Frontal cortex (tissue), 4 donors: ENCODE measurements around the gene EPAS1. TPM values are rescaled to one million over a fixed set of nuclear protein-coding genes. Genes with fewer than 3 reads are reported as not detected.
"Not testable (repeated sequence)": the region's sequence is repeated elsewhere in the genome, so short reads cannot be mapped to it uniquely, and the experiment has no call there.

Source experiments
- DNase-seq, 2 donors: peaks; one replicate each; pipeline ENCODE4 v3.0.0; 2012; ENCODE audit warnings: low spot score in 2 of 2
- FAIRE-seq: peaks from 2 replicates; lab custom pipeline; 2012; peaks lifted over from hg19 to GRCh38; lab: Jason Lieb, UNC
- total RNA-seq: library from RNA; depleted of rRNA; stranded (reverse); fragments of >200 nt; gene quantifications from one replicate; pipeline ENCODE4 v1.2.3, GENCODE V29; 2014
- donor health status: control.
- donor health status: control.
- donor health status: control.

Gene EPAS1
- total RNA-seq, 1 donor from 2014 or later, result 3.7 TPM

DNA sequence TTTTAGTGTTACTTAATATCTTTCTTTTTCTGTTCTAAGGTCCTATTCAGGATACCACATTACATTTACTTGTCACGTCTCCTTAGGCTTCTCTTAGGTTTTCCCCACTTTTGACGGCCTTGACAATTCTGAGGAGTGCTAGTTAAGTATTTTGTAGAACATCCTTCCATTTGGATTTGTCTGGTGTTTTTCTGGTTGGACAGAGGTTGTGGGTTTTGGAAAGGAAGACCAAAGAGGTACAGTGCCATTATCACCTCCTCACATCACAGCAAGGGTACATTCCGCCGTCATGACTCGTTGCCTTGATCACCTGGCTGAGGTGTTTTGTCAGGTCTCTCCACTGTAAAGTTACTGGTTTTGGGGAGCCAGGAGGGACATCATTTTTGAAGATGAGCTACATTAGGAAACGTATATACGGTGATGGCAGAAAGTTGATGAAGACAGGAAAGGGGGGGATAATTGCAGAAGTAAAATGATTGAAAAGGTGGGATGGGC lies 93.7 kb downstream of the EPAS1 start:
- FAIRE-seq, result no peak
- DNase-seq, result no peak

DNA sequence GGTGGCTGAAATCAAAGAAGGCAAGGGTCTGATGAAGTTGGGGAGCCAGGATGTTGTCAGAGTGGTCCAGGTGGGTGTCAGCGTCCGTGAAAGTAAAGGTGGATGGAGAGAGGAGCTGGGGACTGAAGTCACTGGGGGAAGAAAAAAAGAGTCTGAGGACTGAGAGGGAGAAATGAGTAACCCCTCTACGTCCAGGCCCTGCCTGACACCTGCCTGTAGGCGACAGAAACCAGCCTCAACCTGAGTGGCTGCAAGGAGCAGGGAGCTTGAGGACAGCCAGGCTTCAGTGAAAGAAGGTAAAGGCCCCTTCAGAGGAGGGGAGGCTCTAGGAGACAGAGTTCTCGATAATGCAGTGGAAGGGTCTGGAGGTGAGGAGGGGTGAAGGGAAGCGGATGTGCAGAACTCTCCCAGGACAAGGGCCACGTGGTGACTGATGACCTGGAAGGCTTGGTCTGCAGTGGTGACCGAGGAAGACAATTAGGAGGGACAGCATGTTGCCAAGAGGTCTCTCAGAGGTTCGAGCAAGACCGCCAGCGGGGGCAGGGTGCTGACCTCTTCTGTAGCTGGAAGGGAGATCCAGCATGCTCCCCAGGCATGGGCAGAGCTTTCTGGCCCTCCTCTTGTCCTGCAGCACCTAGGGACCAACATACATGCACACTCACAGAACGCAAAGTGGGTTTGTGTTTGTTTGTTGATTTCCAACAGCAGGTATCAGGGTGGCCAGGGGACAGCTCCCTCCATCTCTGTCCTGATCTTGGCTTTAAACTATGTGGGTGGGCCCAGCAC lies 95.5 kb downstream of the EPAS1 start:
- no peak for DNase-seq
- FAIRE-seq, result no peak

DNA sequence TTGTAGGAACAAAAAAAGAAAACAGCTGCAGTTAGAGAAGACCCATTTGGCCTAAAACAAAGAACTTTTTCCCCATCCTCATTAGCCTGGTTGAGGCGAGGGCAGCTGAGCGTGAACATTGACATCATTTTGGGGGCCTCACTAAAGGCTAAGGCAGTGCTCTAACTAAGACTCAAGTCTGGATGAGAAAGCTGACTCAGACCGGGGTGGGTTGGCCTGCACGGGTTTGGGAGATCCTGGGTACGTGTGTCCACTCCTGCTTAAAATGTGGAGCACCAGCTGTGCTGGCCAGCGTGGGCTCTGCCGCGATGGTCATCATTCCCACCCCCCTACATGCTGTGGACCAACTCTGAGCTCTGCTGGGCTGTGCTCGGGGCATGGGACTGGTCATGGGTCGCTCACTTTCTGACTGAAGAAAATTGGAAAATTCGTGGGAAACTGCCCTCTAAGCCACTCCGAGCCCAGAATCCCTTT lies 96.2 kb downstream of the EPAS1 start:
- FAIRE-seq (no peak), DNase-seq (no peak)

DNA sequence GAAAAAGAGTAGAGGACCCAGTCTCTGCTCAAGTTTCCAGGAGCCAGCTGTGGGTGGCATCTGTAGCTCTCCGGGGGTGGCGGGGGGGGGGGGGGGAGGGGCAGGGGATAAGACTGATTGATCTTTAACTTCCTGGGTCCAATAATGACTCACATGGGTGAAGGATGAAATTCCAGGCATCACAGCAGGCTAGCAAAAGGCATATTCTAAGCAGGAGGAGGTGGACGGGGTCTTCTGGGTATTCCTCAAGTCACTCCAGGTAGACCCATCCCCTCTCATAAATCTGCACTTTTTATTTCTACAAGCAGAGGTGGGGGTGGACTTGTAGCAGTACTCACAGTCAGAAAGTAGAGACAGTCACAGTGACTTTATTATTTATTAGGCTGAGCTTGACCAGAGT lies 96.7 kb downstream of the EPAS1 start:
- DNase-seq (no peak), FAIRE-seq (no peak)

DNA sequence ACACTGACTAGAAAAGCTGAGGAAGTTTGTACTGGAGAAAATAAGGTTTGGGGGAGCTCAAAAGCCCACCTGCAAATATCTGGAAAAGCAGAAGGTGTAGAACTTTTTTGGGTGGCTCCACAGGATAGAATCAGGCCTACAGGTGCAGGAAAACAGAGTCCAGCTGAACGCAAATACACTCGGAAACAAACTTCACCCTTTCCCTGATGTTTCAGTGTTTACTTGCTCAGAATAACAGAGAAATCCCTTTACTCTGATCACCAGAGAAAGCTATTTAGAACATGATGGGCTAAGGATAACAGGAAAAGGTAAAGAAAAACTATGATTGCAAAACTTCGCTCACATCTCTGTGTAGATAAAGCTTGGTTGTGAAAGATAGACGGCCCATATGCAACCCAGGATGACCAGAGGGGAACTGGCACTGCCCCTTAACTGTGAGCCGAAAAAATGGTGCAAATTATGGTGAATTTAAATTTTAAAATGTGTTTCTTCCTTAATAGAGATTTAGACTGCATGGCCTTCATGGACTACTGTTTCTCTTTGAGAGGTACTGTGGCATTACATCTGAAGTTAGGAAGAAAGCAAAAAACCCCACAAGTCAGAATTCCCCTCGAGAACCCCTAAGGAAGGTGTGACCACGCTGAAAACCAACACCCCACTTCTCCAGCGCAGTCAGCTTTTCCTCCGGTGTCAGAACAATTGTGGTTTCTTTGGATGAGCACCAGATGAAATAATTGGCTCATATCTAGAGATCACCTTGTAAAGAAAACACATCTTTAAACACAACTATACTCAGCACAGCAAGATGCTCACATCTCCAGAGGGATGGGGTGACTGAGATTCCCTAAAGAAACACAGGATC lies 97.7 kb downstream of the EPAS1 start:
- DNase-seq (no peak), FAIRE-seq (no peak)

DNA sequence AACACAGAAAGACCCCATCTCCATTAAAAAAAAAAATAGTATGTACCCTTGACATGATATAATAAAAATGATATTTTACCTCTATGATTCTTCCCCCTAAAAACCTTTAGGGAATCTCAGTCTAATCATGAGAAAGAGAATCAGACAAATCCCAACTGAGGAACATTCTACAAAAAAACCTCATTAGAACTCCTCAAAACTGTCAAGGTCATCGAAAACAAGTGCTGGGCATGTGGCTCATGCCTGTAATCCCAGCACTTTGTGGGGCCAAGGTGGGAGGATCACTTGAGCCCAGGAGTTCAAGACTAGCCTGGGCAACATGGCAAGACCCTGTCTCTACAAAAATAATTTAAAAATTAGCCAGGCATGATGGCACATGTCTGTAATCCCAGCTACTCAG lies 98.5 kb downstream of the EPAS1 start:
- not testable (repeated sequence) for FAIRE-seq

DNA sequence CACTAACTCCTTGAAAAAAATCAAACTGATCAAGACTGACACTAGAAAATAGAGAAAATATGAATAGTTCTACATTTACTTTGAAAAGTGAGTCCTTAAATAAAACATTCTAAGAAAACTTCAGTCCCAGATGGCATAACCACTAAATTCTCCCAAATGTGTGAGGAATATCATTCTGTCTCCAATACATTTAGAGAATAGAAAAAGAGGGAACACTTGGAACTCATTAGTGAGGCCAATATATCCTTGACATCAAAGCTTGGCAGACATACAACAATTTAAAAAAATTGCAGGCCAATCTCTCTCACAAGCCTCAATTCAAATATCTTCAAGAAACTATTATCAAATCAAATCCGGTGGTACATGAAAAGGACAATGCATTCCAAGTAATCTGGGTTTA lies 102.8 kb downstream of the EPAS1 start:
- no peak for DNase-seq
- no peak for FAIRE-seq

More for the DNA sequence above, 98.5 kb downstream of the EPAS1 start:
- DNase-seq, result not testable (repeated sequence)

DNA sequence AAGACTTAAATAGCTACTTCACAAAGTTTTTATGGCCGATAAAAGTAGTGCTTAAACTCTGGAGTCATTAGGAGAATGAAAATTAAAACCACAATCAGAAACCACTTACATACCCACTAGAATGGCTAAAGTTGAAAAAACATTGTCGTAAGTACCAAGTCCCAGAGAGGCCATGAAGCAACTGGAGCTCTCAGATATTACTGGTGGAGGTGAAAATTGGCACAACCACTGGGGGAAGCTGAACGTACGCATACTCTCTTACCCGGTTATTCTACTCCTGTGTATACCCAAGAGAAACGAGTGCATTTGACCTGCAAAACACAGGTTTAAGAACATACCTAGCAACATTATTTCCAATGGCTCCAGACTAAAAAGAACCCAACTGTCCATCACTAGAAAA lies 105.7 kb downstream of the EPAS1 start:
- FAIRE-seq, result no peak
- DNase-seq, result no peak

DNA sequence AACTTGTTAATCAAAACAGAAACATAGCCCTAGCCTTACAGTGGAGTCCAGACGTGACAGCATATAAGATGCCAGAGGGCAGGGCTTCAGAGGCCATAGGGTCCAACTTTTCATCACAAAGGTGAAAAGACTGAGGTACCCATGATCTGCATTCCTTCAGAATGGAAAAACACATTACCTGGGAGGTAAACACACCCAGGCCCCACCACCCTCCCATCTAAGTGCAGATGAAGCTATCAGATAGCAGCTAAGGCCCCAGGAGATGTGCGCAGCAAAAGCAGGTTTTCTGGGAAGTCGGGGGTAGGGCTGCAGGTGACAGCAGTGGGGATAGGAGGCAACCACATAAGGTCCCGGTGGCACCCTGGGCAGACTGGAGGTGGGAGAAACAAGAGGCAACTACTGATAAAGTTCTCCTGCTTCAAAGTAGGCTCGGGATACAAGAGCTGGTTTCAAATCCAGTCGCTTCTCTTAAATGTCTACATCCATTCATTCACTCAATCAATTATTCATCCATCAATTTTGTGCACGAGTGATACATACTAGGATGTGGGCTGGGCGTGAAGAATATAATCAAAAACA lies 107.1 kb downstream of the EPAS1 start:
- DNase-seq (no peak), FAIRE-seq (no peak)

DNA sequence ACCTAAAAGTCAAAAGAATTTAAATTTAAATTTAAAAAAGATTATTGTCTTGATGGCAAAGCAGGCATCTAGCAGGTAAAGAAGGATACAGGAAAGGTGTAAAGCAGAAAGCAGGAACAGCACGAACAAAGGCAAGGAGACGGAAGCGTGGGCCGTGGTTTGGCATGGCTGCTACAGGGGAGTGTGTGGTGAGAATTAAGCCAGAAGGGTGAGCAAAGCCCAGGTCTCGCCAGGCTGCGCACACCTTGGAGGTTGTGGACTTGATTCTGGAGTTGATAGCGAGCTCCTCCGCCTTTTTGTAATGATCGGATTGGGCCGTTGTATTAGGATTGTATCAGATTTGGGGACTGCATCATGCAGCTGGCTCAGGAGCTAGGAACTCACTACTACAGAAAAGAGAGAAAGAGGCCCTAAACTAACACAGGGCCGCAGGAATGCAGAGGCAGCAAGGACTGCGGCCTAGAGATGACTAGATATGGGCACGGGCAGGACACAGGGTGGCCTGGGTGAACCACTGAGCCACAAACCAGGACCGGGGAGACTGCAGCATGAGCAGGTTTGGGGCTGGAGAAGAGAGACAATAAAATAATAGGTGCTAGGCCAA lies 110.7 kb downstream of the EPAS1 start:
- DNase-seq (no peak), FAIRE-seq (no peak)

DNA sequence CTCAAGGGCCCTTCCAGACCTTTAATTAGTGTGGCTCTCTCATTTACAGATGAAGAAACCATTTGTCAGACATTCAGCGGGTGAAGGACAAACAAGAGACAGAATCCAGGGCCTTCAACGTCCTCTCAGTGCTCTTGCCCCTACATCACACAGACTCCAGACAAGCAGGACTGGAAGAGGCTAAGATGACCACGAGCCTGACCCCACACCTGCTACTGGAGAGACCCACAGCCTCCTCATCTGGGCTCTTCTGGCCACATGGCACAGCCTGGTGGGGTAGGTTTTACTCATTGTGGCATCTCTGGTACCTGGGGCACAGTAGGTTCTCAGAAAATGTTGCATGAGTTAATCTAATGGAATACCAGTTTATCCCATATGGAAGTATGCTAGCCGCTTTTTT lies 112.5 kb downstream of the EPAS1 start:
- DNase-seq (no peak), FAIRE-seq (no peak)

DNA sequence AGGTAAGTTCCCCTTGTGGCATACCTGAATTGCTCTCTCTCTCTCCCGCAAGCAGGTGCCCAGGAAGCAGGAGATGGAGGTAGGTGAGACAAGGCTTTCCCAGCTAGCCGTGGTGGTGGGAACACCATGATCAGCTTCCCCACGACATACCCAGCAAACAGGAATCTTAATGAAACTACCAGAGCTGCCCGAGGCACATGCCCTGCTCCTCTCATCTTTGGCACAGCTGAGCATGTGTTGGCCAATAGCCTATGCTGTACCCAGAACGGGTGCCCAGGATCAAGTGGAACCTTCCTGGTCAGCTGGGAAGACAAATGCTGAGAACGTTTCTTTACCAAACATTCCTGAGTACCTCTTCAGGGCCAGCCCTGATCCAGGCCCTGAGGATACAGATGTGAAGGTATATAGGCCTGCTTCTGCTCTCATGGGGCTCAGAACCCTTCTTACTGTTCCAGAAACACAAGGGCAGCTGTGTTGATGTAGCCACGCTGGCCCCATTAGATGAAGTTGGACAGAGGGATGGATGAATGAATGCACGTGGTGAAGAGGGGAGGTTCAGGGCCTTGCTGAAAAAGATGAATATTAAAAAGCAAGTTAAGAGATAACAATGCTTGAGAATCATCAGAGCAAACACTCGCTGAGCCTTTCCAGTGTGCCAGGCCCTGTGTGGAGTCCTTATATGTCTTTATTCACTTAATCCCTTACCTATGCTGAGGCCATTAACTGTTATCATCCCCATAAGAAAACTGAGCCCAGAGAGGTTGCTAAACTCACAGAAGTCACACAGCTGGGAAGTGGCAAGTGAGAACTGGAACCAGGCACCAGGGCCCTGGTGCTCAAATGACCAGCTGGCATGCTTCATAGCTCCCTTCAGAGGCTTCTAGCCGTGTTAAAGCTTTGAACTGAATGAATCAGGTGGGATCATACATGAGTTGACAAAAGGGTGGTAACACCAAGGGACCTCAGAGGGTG lies 113.4 kb downstream of the EPAS1 start:
- FAIRE-seq (no peak), DNase-seq (no peak)

DNA sequence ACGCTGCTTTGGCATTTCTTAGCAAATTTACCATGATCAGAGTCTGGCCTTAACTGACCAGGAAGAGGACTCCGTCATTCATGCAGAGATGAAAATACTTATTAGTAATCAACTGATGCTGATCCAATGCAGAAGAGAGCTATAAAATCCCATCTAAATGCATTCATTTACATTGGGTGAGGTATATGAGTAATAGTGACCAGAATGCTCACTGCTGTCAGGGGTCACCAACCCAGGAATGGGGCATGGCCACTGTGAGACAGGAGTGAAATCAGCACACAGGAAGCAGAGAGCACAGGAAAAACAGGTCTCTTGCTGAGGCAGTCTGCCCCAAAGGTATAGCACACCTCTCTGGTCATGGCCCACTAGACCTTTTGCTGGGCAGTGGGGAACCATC lies 114.0 kb downstream of the EPAS1 start:
- FAIRE-seq (no peak), DNase-seq (no peak)

DNA sequence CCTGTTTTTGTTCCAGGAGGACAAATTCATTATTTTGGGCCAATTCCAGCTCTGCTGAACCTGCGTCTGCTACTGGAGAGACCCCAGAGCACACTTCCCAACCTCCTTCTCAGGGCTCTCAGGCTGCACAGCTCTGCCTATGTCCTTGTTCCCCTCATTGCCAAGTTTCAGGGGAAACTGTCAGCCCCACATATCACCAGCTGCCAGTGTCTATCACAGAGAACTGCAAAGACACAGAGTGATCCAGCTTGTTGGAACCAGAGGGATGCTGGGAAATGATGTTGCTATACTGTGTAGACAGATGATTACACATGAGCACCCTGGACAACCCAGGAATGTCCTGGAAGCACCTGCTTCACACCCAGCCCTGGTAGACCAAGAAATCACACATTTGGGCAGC lies 114.8 kb downstream of the EPAS1 start:
- FAIRE-seq (no peak), DNase-seq (no peak)

DNA sequence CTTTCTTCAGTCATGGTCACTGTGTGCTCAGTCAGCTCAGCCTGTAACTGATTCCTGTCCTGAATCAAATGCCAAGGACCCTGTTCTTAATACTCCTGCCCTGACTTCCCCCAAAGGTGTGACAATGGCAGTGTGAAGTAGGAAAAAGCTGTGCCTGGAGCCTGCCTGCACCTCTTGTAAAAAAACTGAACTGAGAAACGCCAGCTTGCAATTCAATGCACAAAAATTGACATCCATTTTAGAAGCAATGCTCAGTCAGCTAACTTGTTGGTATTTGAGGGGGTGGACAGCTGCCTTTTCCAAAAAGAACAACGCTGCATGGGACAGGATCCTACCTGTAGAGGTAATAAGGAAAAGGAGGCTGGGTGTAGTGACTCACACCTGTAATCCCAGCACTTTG lies 115.9 kb downstream of the EPAS1 start:
- DNase-seq (no peak), FAIRE-seq (no peak)

DNA sequence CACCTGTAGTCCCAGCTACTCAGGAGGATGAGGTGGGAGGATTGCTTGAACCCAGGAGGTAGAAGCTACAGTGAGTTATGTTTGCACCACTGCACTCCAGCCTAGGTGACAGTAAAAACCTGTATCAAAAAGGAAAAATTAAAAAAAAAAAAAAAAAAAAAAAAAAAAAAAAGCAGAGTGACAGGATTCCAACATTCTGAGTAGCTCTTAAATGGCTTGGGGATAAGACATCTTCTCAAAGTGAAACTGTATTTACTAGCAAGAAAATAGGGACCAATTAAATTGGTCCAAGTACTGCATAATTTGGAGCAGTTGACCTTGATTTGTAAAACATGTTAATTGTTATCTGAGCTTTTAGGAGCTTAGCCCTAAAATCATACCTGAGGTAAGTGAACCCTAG lies 116.4 kb downstream of the EPAS1 start:
- no peak for DNase-seq
- FAIRE-seq, result no peak

DNA sequence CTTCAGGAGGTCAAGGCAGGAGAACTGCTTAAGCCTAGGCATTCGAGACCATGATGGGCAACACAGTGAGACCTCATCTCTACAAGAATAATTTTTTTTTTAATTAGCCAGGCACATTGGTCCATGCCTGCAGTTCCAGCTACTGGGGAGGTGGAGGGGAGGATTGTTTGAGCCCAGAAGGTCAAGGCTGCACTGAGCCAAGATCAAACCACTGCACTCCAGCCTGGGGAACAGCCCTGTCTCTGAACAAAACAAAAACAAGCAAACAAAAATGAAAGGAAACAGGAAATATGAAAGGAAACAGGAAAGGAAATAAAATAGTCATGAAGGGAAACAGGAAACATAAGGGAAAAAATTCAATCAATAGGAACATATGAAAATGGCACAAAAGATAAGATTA lies 117.5 kb downstream of the EPAS1 start:
- FAIRE-seq, result no peak
- no peak for DNase-seq

DNA sequence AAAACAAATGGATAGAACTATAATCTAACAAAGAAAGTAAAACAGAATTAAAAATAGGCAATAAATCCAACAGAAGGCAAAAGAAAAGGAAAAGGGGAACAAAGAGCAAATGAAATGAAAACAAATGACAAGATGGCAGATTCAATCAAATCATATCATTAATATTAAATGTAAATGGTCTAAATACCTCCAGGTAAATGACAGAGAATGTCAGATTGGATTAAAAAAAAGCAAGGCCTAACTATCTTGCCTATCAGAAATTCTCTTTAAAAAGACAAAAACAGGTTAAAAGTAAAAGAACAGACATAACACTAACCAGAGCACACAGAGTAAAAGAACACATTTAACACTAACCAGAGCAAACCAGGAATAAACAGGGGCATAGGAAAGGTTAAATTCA lies 119.1 kb downstream of the EPAS1 start:
- DNase-seq, result no peak
- FAIRE-seq, result no peak

DNA sequence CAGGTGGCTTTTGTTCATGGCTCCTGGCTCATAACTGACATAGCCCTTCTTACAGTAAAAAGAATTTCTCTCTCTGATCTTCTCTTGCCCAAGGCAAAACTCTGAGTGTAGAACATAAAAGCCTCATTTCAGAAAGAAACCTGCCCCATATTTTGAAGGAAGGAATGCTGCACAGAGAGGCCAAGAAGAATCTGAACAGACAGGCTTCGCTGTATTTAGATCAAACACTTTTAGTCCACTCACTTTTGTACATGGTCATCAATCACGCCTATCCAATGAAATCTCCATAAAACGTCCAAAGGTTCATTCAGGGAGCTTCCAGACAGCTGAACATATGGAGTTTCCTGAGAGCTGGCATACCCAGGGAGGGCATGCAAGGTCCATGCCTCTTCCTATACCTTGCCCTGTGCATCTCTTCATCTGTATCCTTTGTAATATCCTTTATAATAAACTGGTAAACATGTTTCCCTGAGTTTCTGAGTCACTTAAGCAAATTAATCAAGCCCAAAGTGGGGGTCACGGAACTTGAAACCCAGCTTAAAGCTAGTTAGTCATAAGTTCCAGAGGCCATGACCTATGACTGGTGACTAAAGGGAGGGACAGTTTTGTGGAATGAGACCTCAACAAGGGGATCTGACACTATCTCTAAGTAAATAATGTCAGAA lies 119.7 kb downstream of the EPAS1 start:
- FAIRE-seq (no peak), DNase-seq (no peak)
